HG03159 (cell line): ENCODE measurements around the gene C6orf52.
"Not testable (repeated sequence)": the region's sequence is repeated elsewhere in the genome, so short reads cannot be mapped to it uniquely, and the experiment has no call there.

ENCODE experiments used
- ATAC-seq: cut with Tn5 transposase; IDR thresholded peaks from one replicate; pipeline ENCODE4 v1.9.1; 2021; ENCODE audit warnings: mild to moderate bottlenecking, moderate library complexity; ENCODE audit not compliant: unreplicated experiment

C6orf52 gene

GRCh38 chr6:10696655-10697054, 2.2 kb upstream of the C6orf52 start:
- ATAC-seq: no peak

DNA sequence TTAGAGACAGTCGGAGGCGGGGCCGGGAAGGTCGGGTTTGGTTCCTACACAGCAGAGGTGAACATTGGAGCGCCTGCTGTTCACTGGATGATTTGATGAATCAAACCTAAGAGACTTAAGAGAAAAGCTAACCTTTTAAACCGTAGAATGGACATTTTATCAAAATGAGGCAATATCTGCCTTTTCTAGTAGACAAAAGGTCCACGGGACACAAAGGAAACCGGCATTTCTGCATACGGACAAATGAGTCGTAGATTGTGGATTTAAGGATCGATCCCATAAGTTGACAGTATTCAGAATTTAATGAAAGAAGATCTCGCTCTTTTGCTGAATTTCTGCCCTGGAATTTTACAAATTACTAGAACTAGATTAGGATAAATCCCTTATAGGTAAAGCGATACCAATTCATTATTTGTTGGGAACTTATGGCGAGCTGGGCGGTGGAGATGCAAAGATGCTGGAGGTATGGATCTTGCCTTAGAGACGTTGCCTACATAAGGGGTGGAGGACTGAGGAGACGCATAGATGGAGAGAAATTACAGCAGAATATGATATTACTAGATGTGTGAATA, 756 bp upstream of the C6orf52 start:
- no peak for ATAC-seq

- ATAC-seq: no peak
These were observed 1.4 kb downstream of the C6orf52 start for GRCh38 chr6:10692965-10693538.

DNA sequence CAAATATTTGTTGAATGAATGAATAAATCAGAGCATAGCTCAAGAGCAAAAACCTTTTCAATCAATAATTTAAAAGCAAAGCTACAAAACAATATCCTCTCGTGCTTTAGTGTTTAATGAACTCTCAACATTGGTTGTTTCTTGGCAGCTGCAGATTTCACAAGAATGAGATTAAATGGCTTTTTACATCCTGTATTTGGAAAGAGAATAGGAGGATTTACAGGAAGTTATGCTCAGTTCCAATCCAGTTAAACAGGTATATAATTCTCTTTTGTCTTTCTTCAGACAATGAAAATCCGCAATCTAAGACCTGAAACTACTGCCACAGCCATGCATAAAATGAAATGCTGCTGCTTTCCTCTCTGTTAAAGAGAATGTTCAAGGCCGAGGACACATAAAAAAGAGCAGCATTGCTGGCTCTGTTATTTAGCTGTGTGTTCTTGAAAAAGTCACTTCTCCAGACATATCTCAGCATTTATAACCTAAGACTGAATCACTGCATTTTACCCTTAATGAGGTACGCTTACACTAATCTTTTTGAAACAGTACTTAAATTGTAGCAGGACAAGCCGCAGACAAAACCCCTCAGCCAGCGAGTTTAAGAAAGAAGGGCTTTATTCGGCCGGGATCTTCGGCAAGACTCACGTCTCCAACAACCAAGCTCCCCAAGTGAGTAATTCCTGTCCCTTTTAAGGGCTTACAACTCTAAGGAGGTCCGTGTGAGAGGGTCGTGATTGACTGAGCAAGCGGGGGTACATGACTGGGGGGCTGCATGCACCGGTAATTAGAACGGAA, 3.6 kb downstream of the C6orf52 start:
- ATAC-seq: no peak

DNA sequence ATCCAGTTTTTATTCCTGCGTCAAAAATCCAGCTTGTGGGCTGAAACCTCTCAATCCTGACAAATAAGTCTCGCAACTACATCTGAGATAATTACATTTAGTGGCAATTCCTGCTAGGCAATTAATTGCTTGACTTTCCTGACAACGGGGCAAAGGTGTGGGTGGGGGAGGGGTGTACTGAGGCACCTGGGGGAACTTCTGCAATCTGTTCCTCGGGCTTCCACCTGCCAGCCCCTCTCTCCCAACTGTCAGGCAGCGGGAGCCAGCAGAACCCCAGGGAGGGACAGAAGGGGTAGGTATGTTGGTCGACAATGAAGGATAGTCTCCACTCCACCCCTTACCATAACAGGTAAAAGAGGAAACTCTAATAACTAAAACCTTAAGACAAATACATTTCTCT, 6.8 kb downstream of the C6orf52 start:
- no peak for ATAC-seq

DNA sequence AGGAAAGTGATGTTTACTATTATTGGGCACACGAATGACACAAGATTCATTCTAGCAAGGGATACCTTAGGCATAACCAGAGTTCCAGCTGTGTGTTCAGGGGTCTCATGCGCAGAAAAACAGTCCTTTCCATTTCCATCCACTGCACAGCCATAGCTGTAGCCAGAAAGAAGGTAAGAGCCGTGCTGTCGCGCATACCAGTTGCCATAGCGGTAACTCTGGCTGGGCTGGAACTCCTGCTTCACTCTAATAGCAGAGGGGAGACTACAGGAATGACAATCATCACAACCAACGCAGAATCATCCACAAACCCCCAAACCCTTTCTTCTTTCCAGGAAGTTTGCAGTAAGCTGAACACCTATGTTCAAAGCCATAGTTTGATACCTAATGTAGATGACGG, 7.5 kb downstream of the C6orf52 start:
- ATAC-seq: no peak

- no peak for ATAC-seq
These were observed 9.1 kb downstream of the C6orf52 start for GRCh38 chr6:10685092-10685915.

GRCh38 chr6:10684618-10685017, 9.8 kb downstream of the C6orf52 start:
- no peak for ATAC-seq

DNA sequence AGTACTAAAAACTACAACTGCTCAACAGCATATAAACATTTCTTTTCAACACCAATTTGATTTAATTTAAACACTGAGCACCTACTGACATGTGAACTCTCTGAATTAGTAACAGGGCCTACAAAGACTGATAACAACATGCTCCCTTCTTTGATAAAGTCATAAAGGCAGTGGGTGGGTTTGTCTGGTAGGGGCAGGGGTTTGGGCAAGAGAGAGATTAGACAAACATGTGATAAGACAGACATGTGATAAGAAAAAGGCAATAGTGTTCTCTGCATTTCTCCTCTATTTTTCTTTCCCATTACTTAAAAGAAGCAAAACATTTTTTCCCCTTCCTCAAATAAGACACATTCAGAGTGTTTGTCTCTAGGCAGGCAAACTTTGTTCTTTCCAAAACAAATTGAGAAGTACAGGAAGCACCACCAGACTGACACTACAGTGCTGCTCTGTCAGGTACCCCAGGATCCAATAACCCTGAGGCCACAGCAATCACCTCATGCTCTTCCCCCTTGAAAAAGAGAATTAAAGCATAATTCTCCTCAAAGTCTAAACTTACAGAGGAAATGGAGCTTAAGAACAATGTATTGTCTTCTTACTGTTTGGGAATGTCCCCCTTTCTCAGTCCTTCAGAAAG, 11.9 kb downstream of the C6orf52 start:
- ATAC-seq: no peak

- ATAC-seq: no peak
These were observed 12.6 kb downstream of the C6orf52 start for GRCh38 chr6:10681795-10682194.

DNA sequence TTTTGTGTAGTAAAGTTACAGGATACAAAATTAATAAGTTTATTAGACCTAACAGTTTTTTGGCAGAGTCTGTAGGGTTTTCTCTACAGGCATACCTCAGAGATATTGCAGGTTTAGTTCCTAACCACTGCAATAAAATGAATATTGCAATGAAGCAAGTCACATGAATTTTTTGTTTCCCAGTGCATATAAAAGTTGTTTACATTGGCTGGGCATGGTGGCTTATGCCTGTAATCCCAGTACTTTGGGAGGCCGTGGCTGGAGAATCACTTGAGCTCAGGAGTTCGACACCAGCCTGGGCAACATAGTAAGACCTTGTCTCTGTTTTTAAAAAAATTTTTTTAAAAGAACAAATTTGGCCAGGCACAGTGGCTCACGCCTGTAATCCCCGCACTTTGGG, 16.0 kb downstream of the C6orf52 start:
- no peak for ATAC-seq

GRCh38 chr6:10676403-10676802, 18.0 kb downstream of the C6orf52 start:
- no peak for ATAC-seq

- ATAC-seq: no peak
These were observed 26.1 kb downstream of the C6orf52 start for GRCh38 chr6:10668126-10668917.

- ATAC-seq: not testable (repeated sequence)
These were observed 28.8 kb downstream of the C6orf52 start for GRCh38 chr6:10665595-10665994.

DNA sequence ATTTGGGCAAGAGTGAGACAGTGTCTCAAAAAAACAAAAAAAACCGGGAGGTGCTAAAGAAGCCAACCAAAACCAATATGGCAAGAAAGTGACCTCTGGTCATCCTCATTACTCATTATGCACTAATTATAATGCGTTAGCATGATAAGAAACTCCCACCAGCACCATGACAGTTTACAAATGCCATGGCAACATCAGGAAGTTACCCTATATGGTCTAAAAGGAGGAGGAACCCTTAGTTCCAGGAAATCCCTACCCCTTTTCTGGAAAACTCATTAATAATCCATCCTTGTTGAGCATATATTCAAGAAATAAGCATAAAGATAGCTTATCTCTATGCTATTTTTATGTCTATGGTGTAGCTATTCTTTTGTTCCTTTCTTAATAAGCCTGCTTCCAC, 31.7 kb downstream of the C6orf52 start:
- ATAC-seq: no peak

DNA sequence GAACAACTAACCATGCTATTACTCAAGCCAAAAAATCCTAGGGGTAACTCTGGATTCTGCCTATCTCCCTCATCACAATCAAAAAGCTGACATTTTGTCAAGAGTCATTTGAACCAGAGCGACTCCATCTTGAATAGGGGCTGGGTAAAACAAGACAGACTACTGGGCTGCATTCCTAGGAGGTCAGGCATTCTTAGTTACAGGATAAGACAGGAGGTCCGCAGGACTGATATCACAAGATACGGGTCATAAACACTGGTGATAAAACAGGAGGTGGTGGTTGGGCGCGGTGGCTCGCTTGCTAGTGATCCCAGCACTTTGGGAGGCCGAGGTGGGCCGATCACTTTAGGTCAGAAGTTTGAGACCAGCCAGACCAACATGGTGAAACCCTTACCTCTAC, 32.2 kb downstream of the C6orf52 start:
- ATAC-seq: no peak

GRCh38 chr6:10660431-10661191, 33.8 kb downstream of the C6orf52 start:
- ATAC-seq: not testable (repeated sequence)

GRCh38 chr6:10659699-10660348, 34.6 kb downstream of the C6orf52 start:
- ATAC-seq: no peak
